ENCODE data around the gene SMTNL2. TPM values are rescaled to one million over a fixed set of nuclear protein-coding genes. Genes with fewer than 3 reads are reported as not detected.
"Not testable (repeated sequence)": the region's sequence is repeated elsewhere in the genome, so short reads cannot be mapped to it uniquely, and the experiment has no call there.

The SMTNL2 gene
- total and polyA plus RNA-seq, 2 experiments from 2014 or later: 41.5 to 106 TPM

- peak overlapping the region; percentile 26 for H2AFZ ChIP-seq
- WGBS (ENCODE audit: low lambda C conversion rate, missing lambda C conversion rate): 67% methylated on average over 8 of the region's 8 CpGs
- H3K36me3 ChIP-seq (replicated peaks; ENCODE audit: insufficient read depth, low read depth): no peaks in the 10 kb centered on the region
- no peaks in the 10 kb centered on the region for H4K20me1 ChIP-seq (ENCODE audit: insufficient read depth, poor library complexity, severe bottlenecking)
- H3K4me3 ChIP-seq: no peak overlapping the region
- no peaks in the 10 kb centered on the region for H3K9me2 ChIP-seq (replicated peaks; ENCODE audit: insufficient read depth)
- H3K27ac ChIP-seq: peak overlapping the region; percentile 86
- H3K4me2 ChIP-seq: peak overlapping the region; percentile 44
- H3K4me1 ChIP-seq (ENCODE audit: insufficient read depth): peaks cover 24% of the 10 kb centered on the region
- DNase-seq (ENCODE audit: low spot score): no peak
- H3K79me2 ChIP-seq: no peaks in the 10 kb centered on the region
- H3K27me3 ChIP-seq: no peaks in the 10 kb centered on the region
- H3K9me3 ChIP-seq (ENCODE audit: low read depth): no peaks in the 10 kb centered on the region
- TF ChIP-seq EZH2 (IDR thresholded peaks at IDR 0.05; ENCODE audit: borderline replicate concordance) (no peak), CTCF (IDR thresholded peaks at IDR 0.05; ENCODE audit: poor library complexity) (no peak), EZH2phosphoT487 (IDR thresholded peaks at IDR 0.05; ENCODE audit: low read depth, severe bottlenecking, unreplicated experiment) (no peak)
These were observed 6.8 kb upstream of the SMTNL2 start for GRCh38 chr17:4577386-4577993.

GRCh38 chr17:4578349-4578748 lies 6.0 kb upstream of the SMTNL2 start:
- H4K20me1 ChIP-seq (ENCODE audit: insufficient read depth, poor library complexity, severe bottlenecking); H2AFZ ChIP-seq; H3K4me2 ChIP-seq; H3K9me2 ChIP-seq (replicated peaks; ENCODE audit: insufficient read depth); H3K9me3 ChIP-seq (ENCODE audit: low read depth); H3K27ac ChIP-seq; H3K36me3 ChIP-seq (replicated peaks; ENCODE audit: insufficient read depth, low read depth); H3K27me3 ChIP-seq; H3K79me2 ChIP-seq; H3K4me3 ChIP-seq; DNase-seq (ENCODE audit: low spot score): not testable (repeated sequence)
- WGBS (ENCODE audit: low lambda C conversion rate, missing lambda C conversion rate): 100% methylated on average over 7 of the region's 24 CpGs
- peaks cover 32% of the 10 kb centered on the region for H3K4me1 ChIP-seq (ENCODE audit: insufficient read depth)

GRCh38 chr17:4579678-4580077 lies 4.7 kb upstream of the SMTNL2 start:
- DNase-seq (ENCODE audit: low spot score): no peak

GRCh38 chr17:4580291-4580690 lies 4.0 kb upstream of the SMTNL2 start:
- H3K4me2 ChIP-seq: no peak overlapping the region

More at GRCh38 chr17:4579678-4580077, 4.7 kb upstream of the SMTNL2 start:
- WGBS (ENCODE audit: low lambda C conversion rate, missing lambda C conversion rate): 91% methylated on average over 11 of the region's 11 CpGs
- Histone ChIP-seq H3K36me3 (replicated peaks; ENCODE audit: insufficient read depth, low read depth) (no peaks in the 10 kb centered on the region), H3K79me2 (peaks cover 16% of the 10 kb centered on the region), H3K4me2 (no peak overlapping the region), H4K20me1 (ENCODE audit: insufficient read depth, poor library complexity, severe bottlenecking) (no peaks in the 10 kb centered on the region), H3K27ac (no peak overlapping the region), H2AFZ (no peak overlapping the region), H3K9me2 (replicated peaks; ENCODE audit: insufficient read depth) (no peaks in the 10 kb centered on the region), H3K4me1 (ENCODE audit: insufficient read depth) (peaks cover 30% of the 10 kb centered on the region), H3K27me3 (no peaks in the 10 kb centered on the region), H3K9me3 (ENCODE audit: low read depth) (no peaks in the 10 kb centered on the region), H3K4me3 (no peak overlapping the region)
- TF ChIP-seq EZH2phosphoT487 (IDR thresholded peaks at IDR 0.05; ENCODE audit: low read depth, severe bottlenecking, unreplicated experiment) (no peak), EZH2 (IDR thresholded peaks at IDR 0.05; ENCODE audit: borderline replicate concordance) (no peak), CTCF (IDR thresholded peaks at IDR 0.05; ENCODE audit: poor library complexity) (no peak)

More at GRCh38 chr17:4580291-4580690, 4.0 kb upstream of the SMTNL2 start:
- no peak overlapping the region for H3K27ac ChIP-seq
- no peaks in the 10 kb centered on the region for H3K36me3 ChIP-seq (replicated peaks; ENCODE audit: insufficient read depth, low read depth)
- H3K9me3 ChIP-seq (ENCODE audit: low read depth): no peaks in the 10 kb centered on the region
- peaks cover 30% of the 10 kb centered on the region for H3K4me1 ChIP-seq (ENCODE audit: insufficient read depth)
- H3K9me2 ChIP-seq (replicated peaks; ENCODE audit: insufficient read depth): no peaks in the 10 kb centered on the region
- H2AFZ ChIP-seq: no peak overlapping the region
- no peaks in the 10 kb centered on the region for H3K27me3 ChIP-seq
- H3K4me3 ChIP-seq: no peak overlapping the region
- no peaks in the 10 kb centered on the region for H4K20me1 ChIP-seq (ENCODE audit: insufficient read depth, poor library complexity, severe bottlenecking)
- 66% methylated on average over 7 of the region's 7 CpGs for WGBS (ENCODE audit: low lambda C conversion rate, missing lambda C conversion rate)
- TF ChIP-seq CTCF (IDR thresholded peaks at IDR 0.05; ENCODE audit: poor library complexity): no peak
- TF ChIP-seq EZH2 (IDR thresholded peaks at IDR 0.05; ENCODE audit: borderline replicate concordance): no peak
- TF ChIP-seq EZH2phosphoT487 (IDR thresholded peaks at IDR 0.05; ENCODE audit: low read depth, severe bottlenecking, unreplicated experiment): no peak
- peaks cover 21% of the 10 kb centered on the region for H3K79me2 ChIP-seq
- no peak for DNase-seq (ENCODE audit: low spot score)
